Renal cortex interstitium (tissue), 11 donors: ENCODE data around the gene RECK. TPM values are rescaled to one million over a fixed set of nuclear protein-coding genes. Genes with fewer than 3 reads are reported as not detected.
"Not testable (repeated sequence)": the region's sequence is repeated elsewhere in the genome, so short reads cannot be mapped to it uniquely, and the experiment has no call there.

Source experiments
- DNase-seq, 11 donors: peaks; one replicate each; pipeline ENCODE4 v3.0.0-alpha.2; 2013; ENCODE audit warnings: low read depth in 9 of 11, low spot score in 4 of 11; ENCODE audit errors: extremely low read depth in 1 of 11
- polyA plus RNA-seq, 3 donors: library from polyadenylated mRNA; unstranded; fragments of 120-200 nt; gene quantifications; one replicate each; pipeline ENCODE4 v1.2.1, GENCODE V29; 2013; ENCODE audit not compliant: insufficient read length in 3 of 3

RECK gene
- polyA plus RNA-seq, 3 donors, result 26.5 to 32.5 (median 29.3) TPM

GRCh38 chr9:36046923-36047322 lies 10.2 kb downstream of the RECK start:
- DNase-seq, result no peak

GRCh38 chr9:36049408-36049807 lies 12.7 kb downstream of the RECK start:
- DNase-seq, result no peak

- no peak for DNase-seq
These were observed 13.8 kb downstream of the RECK start for GRCh38 chr9:36050476-36050875.

GRCh38 chr9:36051317-36051716 lies 14.6 kb downstream of the RECK start:
- DNase-seq, result no peak

GRCh38 chr9:36053971-36054370 lies 17.3 kb downstream of the RECK start:
- DNase-seq, result no peak

GRCh38 chr9:36056896-36057295 lies 20.2 kb downstream of the RECK start:
- no peak for DNase-seq

- no peak for DNase-seq
These were observed 27.2 kb downstream of the RECK start for GRCh38 chr9:36063804-36064447.

- no peak for DNase-seq
These were observed 27.8 kb downstream of the RECK start for GRCh38 chr9:36064448-36065037.

GRCh38 chr9:36074055-36074454 lies 37.3 kb downstream of the RECK start:
- DNase-seq, result no peak

GRCh38 chr9:36074870-36075532 lies 38.3 kb downstream of the RECK start:
- DNase-seq, result peak in 9 of 11 donors; percentile 50 to 87 (median 68)

GRCh38 chr9:36078051-36078450 lies 41.3 kb downstream of the RECK start:
- DNase-seq, result no peak

- DNase-seq, result no peak
These were observed 43.8 kb downstream of the RECK start for GRCh38 chr9:36080519-36080918.

- DNase-seq, result peak in 1 of 11 donors; percentile 35
These were observed 46.2 kb downstream of the RECK start for GRCh38 chr9:36082931-36083330.

- DNase-seq, result no peak
These were observed 49.7 kb downstream of the RECK start for GRCh38 chr9:36086442-36086841.

- DNase-seq, result not testable (repeated sequence)
These were observed 50.3 kb downstream of the RECK start for GRCh38 chr9:36087054-36087453.

- DNase-seq, result no peak
These were observed 51.3 kb downstream of the RECK start for GRCh38 chr9:36088020-36088419.

- DNase-seq, result peak in 7 of 11 donors; percentile 38 to 73 (median 57)
These were observed 54.6 kb downstream of the RECK start for GRCh38 chr9:36091026-36091953.

- no peak for DNase-seq
These were observed 55.3 kb downstream of the RECK start for GRCh38 chr9:36092014-36092413.

GRCh38 chr9:36092509-36093215 lies 55.9 kb downstream of the RECK start:
- DNase-seq, result no peak
